GM12891 (cell line): ENCODE data around the gene RTP5.

Source experiments
- POLR2A ChIP-seq: IDR thresholded peaks from 2 replicates; pipeline ENCODE4 v1.6.1; 2011; ENCODE audit warnings: low read depth, low read length, control low read depth
- POLR2AphosphoS5 ChIP-seq: IDR thresholded peaks from 2 replicates; pipeline ENCODE4 v1.6.1; 2011; ENCODE audit warnings: low read depth, low read length, control low read depth
- SPI1 ChIP-seq: IDR thresholded peaks from 2 replicates; pipeline ENCODE4 v1.6.1; 2011; ENCODE audit warnings: low read depth, low read length, control low read depth
- TAF1 ChIP-seq: IDR thresholded peaks from 2 replicates; pipeline ENCODE4 v1.6.1; 2011; ENCODE audit warnings: low read depth, low read length, control low read depth

DNA sequence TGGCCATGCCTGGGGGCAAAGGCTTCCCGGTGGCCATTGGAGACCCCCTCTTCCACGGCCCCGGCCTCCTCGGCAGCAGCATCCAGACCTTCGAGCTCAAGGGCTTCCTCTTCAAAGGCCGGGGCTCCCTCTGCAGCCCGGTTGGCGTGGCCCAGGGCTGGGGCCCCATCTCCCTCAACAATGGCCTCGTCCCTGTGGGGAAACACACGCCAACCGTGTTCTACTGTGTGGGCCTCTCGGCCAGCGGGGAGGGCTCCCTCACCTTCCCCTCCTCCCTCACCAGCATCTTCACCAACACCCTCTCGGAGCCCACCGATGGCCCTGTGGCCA, 2.7 kb downstream of the RTP5 start:
- TF ChIP-seq POLR2AphosphoS5 (no peak), POLR2A (no peak), TAF1 (no peak), SPI1 (no peak)
